ENCODE measurements around the gene MBOAT1.

DNA sequence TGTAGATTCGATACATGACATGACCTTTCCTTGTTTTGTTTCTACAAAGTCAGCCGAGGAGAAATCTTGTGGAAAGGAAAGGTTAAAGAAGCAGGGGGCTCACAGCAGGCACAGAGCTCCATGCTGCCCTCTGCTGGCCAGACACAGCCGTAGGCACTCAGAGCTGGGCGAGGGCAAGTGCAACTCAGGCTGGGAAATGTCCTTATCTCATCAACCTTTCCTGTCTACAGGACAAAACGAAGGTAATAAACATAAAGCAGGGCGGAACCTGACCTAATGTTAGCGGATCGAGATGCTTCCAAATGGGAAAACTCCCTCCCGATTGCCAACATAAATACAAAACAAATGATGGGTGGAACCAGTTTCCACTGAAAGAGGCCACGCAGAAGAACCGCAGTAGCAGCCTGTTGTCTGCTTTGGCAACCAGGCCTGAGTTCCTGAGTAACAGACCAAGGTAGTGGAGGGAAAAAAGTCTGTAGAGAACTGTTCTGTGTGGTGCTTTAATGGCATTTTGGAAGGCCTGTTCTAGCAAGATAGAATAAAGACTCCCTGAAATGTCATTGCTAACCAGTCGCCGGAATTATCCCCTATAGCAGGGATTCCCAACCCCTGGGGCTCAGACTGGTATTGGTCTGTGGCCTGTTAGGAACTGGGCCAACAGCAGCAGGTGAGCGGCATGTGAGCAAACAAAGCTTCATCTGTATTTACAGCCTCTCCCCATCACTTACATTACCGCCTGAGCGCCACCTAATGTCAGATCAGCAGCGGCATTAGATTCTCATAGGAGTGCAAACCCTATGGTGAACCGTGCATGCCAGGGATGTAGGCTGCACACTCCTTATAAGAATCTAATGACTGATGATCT, 85.2 kb downstream of the MBOAT1 start:
- TF ChIP-seq, protein P1, sequence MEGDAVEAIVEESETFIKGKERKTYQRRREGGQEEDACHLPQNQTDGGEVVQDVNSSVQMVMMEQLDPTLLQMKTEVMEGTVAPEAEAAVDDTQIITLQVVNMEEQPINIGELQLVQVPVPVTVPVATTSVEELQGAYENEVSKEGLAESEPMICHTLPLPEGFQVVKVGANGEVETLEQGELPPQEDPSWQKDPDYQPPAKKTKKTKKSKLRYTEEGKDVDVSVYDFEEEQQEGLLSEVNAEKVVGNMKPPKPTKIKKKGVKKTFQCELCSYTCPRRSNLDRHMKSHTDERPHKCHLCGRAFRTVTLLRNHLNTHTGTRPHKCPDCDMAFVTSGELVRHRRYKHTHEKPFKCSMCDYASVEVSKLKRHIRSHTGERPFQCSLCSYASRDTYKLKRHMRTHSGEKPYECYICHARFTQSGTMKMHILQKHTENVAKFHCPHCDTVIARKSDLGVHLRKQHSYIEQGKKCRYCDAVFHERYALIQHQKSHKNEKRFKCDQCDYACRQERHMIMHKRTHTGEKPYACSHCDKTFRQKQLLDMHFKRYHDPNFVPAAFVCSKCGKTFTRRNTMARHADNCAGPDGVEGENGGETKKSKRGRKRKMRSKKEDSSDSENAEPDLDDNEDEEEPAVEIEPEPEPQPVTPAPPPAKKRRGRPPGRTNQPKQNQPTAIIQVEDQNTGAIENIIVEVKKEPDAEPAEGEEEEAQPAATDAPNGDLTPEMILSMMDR (IDR thresholded peaks at IDR 0.05), result peak; percentile 90 to 96 (median 93)
- no peak for TF ChIP-seq POLR2A (IDR thresholded peaks at IDR 0.05)
